Cardiac muscle cell (in vitro differentiated cells and primary cell): ENCODE measurements around the gene CCDC63. TPM values are rescaled to one million over a fixed set of nuclear protein-coding genes. Genes with fewer than 3 reads are reported as not detected.

ENCODE experiments used
- DNase-seq, 2 donors: peaks; one replicate each; pipeline versions ENCODE4 v3.0.0 to v3.0.0-alpha.2; 2010 to 2017; ENCODE audit warnings: low read depth in 1 of 2, low spot score in 1 of 2
- H3K27ac ChIP-seq: fragments of 200-600 bp; sonication (generic); 2 replicates; pipeline ENCODE4 v1.5.1; 2016
- H3K27me3 ChIP-seq: fragments of 200-600 bp; sonication (generic); 2 replicates; pipeline ENCODE4 v1.6.0; 2016; ENCODE audit warnings: control low read depth
- H3K36me3 ChIP-seq: fragments of 200-600 bp; sonication (generic); 2 replicates; pipeline ENCODE4 v1.5.1; 2016; ENCODE audit warnings: control low read depth
- H3K4me1 ChIP-seq: fragments of 200-600 bp; sonication (generic); 2 replicates; pipeline ENCODE4 v1.8.1; 2017; ENCODE audit warnings: low read depth, mild to moderate bottlenecking, mixed run types
- H3K4me3 ChIP-seq: fragments of 200-600 bp; sonication (generic); 2 replicates; pipeline ENCODE4 v1.5.1; 2016; ENCODE audit warnings: mild to moderate bottlenecking
- H3K9me3 ChIP-seq: fragments of 200-600 bp; sonication (generic); 2 replicates; pipeline ENCODE4 v1.5.1; 2017; ENCODE audit warnings: low read depth, mild to moderate bottlenecking, control low read depth
- CTCF ChIP-seq: IDR thresholded peaks from 2 replicates; pipeline ENCODE4 v1.5.1; 2012; ENCODE audit warnings: low read depth, mild to moderate bottlenecking, low read length
- polyA plus RNA-seq: library from polyadenylated mRNA; unstranded; fragments of >200 nt; fragmentation: Nextera tagmentation; extraction: Ambion mirVana; gene quantifications from 2 replicates; pipeline ENCODE4 v1.2.1, GENCODE V29; 2016
- total RNA-seq: library from RNA; depleted of rRNA; stranded (reverse); fragments of >200 nt; gene quantifications from 2 replicates; pipeline ENCODE4 v1.2.3, GENCODE V29; 2016

Gene CCDC63
- total and polyA plus RNA-seq, 2 experiments from 2014 or later: 0.22 TPM; not detected in 1

- no peak for TF ChIP-seq CTCF
- Histone ChIP-seq H3K27ac (no peak overlapping the region), H3K27me3 (peaks cover 7% of the 10 kb centered on the region), H3K36me3 (no peaks in the 10 kb centered on the region), H3K4me1 (no peaks in the 10 kb centered on the region), H3K9me3 (no peaks in the 10 kb centered on the region), H3K4me3 (no peak overlapping the region)
- DNase-seq: no peak
These were observed 22.4 kb upstream of the CCDC63 start for GRCh38 chr12:110824342-110824741.

GRCh38 chr12:110825530-110825929 is 21.3 kb upstream of the CCDC63 start:
- DNase-seq: no peak
- Histone ChIP-seq H3K27ac (no peak overlapping the region), H3K9me3 (no peaks in the 10 kb centered on the region), H3K4me1 (no peaks in the 10 kb centered on the region), H3K27me3 (peaks cover 7% of the 10 kb centered on the region), H3K36me3 (no peaks in the 10 kb centered on the region), H3K4me3 (no peak overlapping the region)
- no peak for TF ChIP-seq CTCF

GRCh38 chr12:110826592-110827200 is 20.1 kb upstream of the CCDC63 start:
- Histone ChIP-seq H3K27me3 (peaks cover 7% of the 10 kb centered on the region), H3K9me3 (no peaks in the 10 kb centered on the region), H3K4me1 (no peaks in the 10 kb centered on the region), H3K4me3 (no peak overlapping the region), H3K36me3 (no peaks in the 10 kb centered on the region), H3K27ac (no peak overlapping the region)
- DNase-seq: peak; percentile 88 to 93
- TF ChIP-seq CTCF: peak; percentile 89

GRCh38 chr12:110829308-110829707 is 17.5 kb upstream of the CCDC63 start:
- TF ChIP-seq CTCF: no peak

GRCh38 chr12:110836291-110836690 is 10.5 kb upstream of the CCDC63 start:
- no peak overlapping the region for H3K4me3 ChIP-seq

More at GRCh38 chr12:110829308-110829707, 17.5 kb upstream of the CCDC63 start:
- peaks cover 13% of the 10 kb centered on the region for H3K27me3 ChIP-seq
- no peaks in the 10 kb centered on the region for H3K9me3 ChIP-seq
- no peaks in the 10 kb centered on the region for H3K36me3 ChIP-seq
- no peak overlapping the region for H3K4me3 ChIP-seq
- no peaks in the 10 kb centered on the region for H3K4me1 ChIP-seq
- H3K27ac ChIP-seq: no peak overlapping the region
- no peak for DNase-seq

More at GRCh38 chr12:110836291-110836690, 10.5 kb upstream of the CCDC63 start:
- H3K4me1 ChIP-seq: no peaks in the 10 kb centered on the region
- no peak for DNase-seq
- TF ChIP-seq CTCF: no peak
- H3K9me3 ChIP-seq: no peaks in the 10 kb centered on the region
- no peak overlapping the region for H3K27ac ChIP-seq
- no peaks in the 10 kb centered on the region for H3K36me3 ChIP-seq
- H3K27me3 ChIP-seq: peaks cover 6% of the 10 kb centered on the region
